GM18867 (cell line): ENCODE measurements around the gene GAN.

ENCODE experiments used
- ATAC-seq: cut with Tn5 transposase; IDR thresholded peaks from one replicate; pipeline ENCODE4 v1.9.1; 2021; ENCODE audit warnings: mild to moderate bottlenecking, moderate library complexity; ENCODE audit not compliant: unreplicated experiment

Gene GAN

GRCh38 chr16:81424771-81425170 lies 110.0 kb downstream of the GAN start:
- no peak for ATAC-seq

- ATAC-seq = no peak
Observed at GRCh38 chr16:81427219-81427618, 112.5 kb downstream of the GAN start.

GRCh38 chr16:81429045-81429521 lies 114.3 kb downstream of the GAN start:
- no peak for ATAC-seq

- ATAC-seq = peak; percentile 25
Observed at GRCh38 chr16:81431554-81432353, 117.0 kb downstream of the GAN start.

- ATAC-seq = no peak
Observed at GRCh38 chr16:81432937-81433557, 118.3 kb downstream of the GAN start.

- no peak for ATAC-seq
Observed at GRCh38 chr16:81435103-81435502, 120.3 kb downstream of the GAN start.

- no peak for ATAC-seq
Observed at GRCh38 chr16:81435567-81435966, 120.8 kb downstream of the GAN start.

- ATAC-seq = no peak
Observed at GRCh38 chr16:81436386-81436785, 121.6 kb downstream of the GAN start.

GRCh38 chr16:81437865-81438264 lies 123.1 kb downstream of the GAN start:
- no peak for ATAC-seq
